ENCODE measurements around the gene ESYT1. TPM values are rescaled to one million over a fixed set of nuclear protein-coding genes. Genes with fewer than 3 reads are reported as not detected.

Gene ESYT1
- total and polyA plus RNA-seq, 10 of the 15 experiments (the other 5 are each of a cell fraction or from before 2014, with no cell fraction given): 47.5 to 120 (median 87.1) TPM

GRCh38 chr12:56155256-56155845, 27.3 kb downstream of the ESYT1 start:
- ChIA-PET CTCF (interaction anchor here (0.6 to 3.6 kb wide), 4 partner anchors 27 to 1581 kb away, joined by 3 to 11 read pairs (median 6); partner anchors contain the start of genes ESYT1 and ZC3H10), POLR2A (interaction anchor here (0.7 to 2.2 kb wide), 4 partner anchors 34 to 290 kb away, joined by 4 to 10 read pairs (median 8); partner anchors contain the start of genes RNF41 and SMARCC2), SMC1A (ENCODE audit: uncharacterized antibody, unreplicated experiment) (interaction anchor here (1.0 kb wide), 1 partner anchor 8 kb away, joined by 3 read pairs; no protein-coding TSS in a partner anchor), RAD21 (ENCODE audit: unreplicated experiment) (no interaction called here)
- FAIRE-seq: no peak
- Histone ChIP-seq H4K20me1 (ENCODE audit: control insufficient read depth, insufficient read depth) (no peaks in the 10 kb centered on the region), H3K79me2 (ENCODE audit: control insufficient read depth, insufficient read depth, low read length) (peaks cover 47% of the 10 kb centered on the region), H2AFZ (ENCODE audit: control insufficient read depth, low read depth, low read length) (no peak overlapping the region), H3K27me3 (replicated peaks in 1 of 2; ENCODE audit: control insufficient read depth in 2 of 2, insufficient read depth in 2 of 2, low read length in 1 of 2) (no peaks in the 10 kb centered on the region), H3K4me1 (ENCODE audit: control insufficient read depth, insufficient read depth, low read length) (peaks cover 24% of the 10 kb centered on the region), H3K27ac (ENCODE audit: control insufficient read depth, insufficient read depth) (no peak overlapping the region), H3K36me3 (ENCODE audit: control insufficient read depth in 2 of 2, insufficient read depth in 2 of 2, low read length in 1 of 2) (peaks cover 3 to 11% of the 10 kb centered on the region in 2 experiments), H3K9ac (ENCODE audit: control insufficient read depth, insufficient read depth, low read length) (no peak overlapping the region), H3K4me2 (ENCODE audit: control insufficient read depth, insufficient read depth) (no peak overlapping the region), H3K9me3 (replicated peaks; ENCODE audit: control insufficient read depth, insufficient read depth, low read length) (no peaks in the 10 kb centered on the region), H3K4me3 (no peak overlapping the region)
- in situ Hi-C loops (cut with MboI): no loop called here
- DNase-seq (ENCODE audit: low read depth, low spot score): no peak
- WGBS (ENCODE audit: insufficient coverage, insufficient replicate concordance, low lambda C conversion rate, missing lambda C conversion rate): 91% methylated on average over 11 of the region's 11 CpGs
- intact Hi-C loops (cut with micrococcal nuclease; ENCODE audit: unreplicated experiment): no loop called here
- TF ChIP-seq SMAD5 (IDR thresholded peaks at IDR 0.05; ENCODE audit: low read depth) (no peak), ZNF592 (IDR thresholded peaks at IDR 0.05) (no peak), MLLT1 (IDR thresholded peaks at IDR 0.05) (no peak), PML (IDR thresholded peaks at IDR 0.05; ENCODE audit: low read length) (no peak), POLR2AphosphoS5 (IDR thresholded peaks at IDR 0.05; ENCODE audit: low read length) (no peak), USF2 (IDR thresholded peaks at IDR 0.05; ENCODE audit: borderline replicate concordance, low read depth, low read length) (no peak), NRF1 (conservative IDR thresholded peaks at IDR 0.05; ENCODE audit: low read depth, low read length) (no peak), SIN3A (IDR thresholded peaks at IDR 0.05; ENCODE audit: low read depth, low read length) (no peak), SIX5 (IDR thresholded peaks at IDR 0.05; ENCODE audit: low read depth, low read length, severe bottlenecking) (no peak), MYB (IDR thresholded peaks at IDR 0.05; ENCODE audit: borderline replicate concordance, low read depth, low read length) (no peak), PRDM15 (CRISPR knock-in tag; IDR thresholded peaks at IDR 0.05) (no peak), CEBPB (IDR thresholded peaks at IDR 0.05; ENCODE audit: borderline replicate concordance in 1 of 2, low read depth in 2 of 2, low read length in 2 of 2) (no peak), ZNF207 (IDR thresholded peaks at IDR 0.05; ENCODE audit: borderline replicate concordance) (no peak)
- no TSS peak for BruUV-seq (replicated peaks)
- ATAC-seq: no peak
